NCI-H1092 (cell line): ENCODE measurements around the gene GJB3.
A peak's percentile ranks its signal among the peaks of the same experiment; 100 is the strongest.
"Not testable (repeated sequence)": the region's sequence is repeated elsewhere in the genome, so short reads cannot be mapped to it uniquely, and the experiment has no call there.

ENCODE experiments used
- DNase-seq: peaks from one replicate; lab custom pipeline; 2025; lab: John Stamatoyannopoulos, UW

The GJB3 gene

DNA sequence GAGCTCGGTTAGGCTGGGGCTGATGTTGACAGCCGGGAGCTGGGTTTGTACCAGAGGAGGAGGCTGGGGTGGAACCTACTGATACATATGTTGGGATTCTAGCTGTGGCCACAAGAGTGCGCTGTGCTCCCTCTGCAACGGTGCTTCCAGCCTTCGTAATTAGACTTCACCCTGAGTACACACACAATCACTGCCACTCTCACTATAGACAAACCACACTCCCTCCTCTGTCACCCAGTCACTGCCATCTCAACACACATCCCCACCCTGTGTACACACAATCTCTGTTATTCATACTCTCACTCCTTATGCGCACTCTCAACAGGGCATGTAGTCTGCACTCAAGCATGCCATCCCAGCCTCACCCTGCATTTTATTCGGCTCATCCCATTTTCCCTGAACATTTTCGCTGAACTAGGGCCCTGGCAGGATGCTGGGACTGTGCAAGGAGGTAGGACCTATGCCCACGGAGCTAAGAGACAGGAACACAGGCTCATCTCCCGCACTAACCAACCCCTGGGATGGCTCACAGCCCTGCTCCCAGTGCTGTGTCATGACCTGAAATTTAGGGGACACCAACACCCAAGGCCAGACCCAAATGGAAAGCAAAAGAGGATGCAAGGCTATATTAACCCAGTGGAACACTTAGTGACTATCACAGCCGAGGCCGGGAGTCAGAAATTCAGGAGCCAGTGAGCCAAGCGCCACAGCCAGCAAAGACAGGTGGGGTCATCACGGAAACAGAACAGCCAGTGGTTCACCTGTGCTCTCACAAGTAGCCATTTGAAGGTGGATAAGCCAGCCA lies 5.7 kb downstream of the GJB3 start:
- peak; percentile 68 for DNase-seq

DNA sequence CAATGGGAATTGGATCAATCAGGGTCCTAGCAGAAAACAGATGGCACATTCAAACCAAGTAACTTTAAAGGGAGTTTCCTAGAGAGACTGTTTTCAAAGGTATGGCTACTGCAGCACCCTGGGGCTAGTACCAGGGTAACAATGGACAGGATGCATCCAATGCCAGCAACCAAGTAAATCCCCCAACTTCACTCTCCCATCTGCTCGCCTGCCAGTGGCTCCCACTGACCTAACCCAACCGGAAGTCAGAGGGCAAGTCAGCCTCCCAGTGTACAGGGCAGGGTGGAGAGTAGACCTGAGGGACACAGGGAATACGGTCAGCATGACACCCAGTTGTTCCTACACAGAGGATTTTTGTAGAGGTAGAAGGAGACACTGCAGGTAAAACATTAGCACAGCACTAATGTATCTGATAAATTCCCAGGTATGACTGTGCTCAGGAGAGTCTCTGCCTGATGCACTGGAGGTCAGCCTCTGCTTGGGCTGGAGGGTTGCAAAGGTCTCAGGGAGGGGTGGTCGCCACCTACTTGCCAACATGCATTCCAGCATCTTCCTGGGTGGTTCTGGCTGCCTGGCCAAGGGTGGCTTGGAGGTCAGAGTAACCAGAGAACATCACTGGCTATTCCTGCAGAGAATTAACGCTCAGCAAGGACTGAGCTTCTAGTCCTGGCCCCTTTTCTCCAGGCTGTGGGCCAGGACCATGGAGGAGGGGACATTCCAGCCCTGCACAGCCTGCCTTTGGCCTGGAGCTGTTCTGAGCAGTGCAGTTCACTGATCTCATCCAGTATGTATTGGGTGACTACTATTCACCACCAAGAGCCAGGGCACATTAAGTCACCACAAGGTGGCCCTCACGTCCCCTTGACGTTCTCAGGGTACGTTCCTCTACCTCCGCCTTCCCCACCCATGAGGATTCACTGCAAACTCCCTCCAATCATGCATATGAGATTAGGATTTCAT lies 6.7 kb downstream of the GJB3 start:
- no peak for DNase-seq

DNA sequence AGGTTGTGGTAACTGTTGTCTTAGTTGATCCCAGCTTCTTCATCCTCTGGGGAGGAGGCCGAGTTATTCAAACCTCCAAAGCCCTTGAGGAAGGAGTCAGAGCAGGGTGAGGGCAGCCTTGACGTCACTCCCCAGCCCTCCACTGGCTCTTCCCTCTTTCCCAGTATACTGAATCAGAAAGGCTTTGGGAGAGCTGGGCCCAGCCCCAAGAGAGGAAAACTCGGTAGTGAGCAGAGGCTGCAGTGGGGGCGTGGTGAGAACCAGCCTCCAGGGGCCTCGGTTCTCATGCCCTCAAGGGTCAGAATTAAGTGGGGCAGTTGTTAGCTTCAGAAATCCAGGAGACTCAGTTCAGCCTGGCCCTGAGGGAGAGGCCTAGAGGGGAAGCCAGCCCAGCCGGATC lies 10.0 kb downstream of the GJB3 start:
- DNase-seq: no peak

DNA sequence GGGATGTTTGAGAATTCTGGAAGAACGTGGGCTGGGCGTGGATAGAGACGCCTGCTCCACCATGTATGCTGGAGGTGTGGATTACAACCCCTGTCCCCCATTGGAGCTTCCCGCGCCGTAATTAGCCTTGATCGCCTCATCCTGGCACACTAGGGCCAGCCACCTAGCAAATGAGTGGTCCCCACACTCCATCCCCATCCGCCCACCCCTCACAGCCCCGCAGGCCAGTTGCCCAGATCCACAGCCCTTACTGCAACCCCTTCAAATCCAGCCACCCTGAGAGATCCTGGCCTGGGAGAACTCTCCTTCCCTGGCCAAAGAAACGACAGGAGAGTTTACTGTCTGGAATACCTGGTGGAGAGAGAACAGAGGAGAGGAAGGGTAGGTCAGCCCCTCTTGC lies 11.4 kb downstream of the GJB3 start:
- no peak for DNase-seq

DNA sequence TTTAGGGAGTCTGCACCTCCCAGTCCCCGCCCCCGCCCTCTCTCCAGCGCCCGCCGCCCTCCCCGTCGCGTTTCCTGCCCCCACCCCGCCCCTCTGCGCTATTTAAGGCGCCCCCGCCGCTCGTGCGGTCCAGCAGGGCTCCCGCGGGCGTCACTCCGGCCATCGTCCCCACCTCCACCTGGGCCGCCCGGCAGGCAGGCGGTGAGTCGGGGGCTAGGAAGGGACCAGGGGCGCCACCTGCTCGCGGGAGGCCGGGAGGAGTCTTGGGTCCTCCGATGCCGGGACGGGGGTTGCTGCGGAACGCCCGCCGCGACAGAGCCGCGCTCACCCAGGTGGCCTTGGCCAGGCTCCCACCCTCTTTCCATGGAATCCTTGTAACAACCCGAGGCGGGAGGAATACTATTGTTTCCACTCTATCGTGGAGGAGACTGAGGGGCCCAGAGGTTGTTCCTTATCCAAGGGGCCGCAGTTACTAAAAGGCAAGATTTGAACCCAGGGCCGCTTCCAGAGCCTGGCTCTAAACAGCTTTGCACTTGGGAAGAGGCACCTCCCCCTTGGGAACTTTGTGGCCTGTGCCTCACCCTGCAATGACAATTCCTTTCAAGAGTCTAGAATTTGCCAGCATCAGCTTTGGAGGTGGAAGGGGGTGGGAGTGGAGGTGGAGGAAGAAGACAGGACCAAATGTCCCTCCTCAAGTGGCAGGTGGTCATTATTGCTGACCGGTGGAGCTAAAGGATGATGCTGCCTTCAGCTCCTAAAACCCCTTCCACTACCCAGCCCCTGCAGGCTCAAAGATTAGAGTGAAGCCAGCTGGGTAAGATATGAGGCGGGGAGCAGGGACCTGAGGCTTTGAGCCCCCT lies 12.1 kb downstream of the GJB3 start, which contains the start of gene GJA4:
GJA4 (plus strand) TSS at position 132 of the 860 bp plus-strand sequence. CDS start 1,215 bp downstream, outside the sequence.
- DNase-seq: no peak

DNA sequence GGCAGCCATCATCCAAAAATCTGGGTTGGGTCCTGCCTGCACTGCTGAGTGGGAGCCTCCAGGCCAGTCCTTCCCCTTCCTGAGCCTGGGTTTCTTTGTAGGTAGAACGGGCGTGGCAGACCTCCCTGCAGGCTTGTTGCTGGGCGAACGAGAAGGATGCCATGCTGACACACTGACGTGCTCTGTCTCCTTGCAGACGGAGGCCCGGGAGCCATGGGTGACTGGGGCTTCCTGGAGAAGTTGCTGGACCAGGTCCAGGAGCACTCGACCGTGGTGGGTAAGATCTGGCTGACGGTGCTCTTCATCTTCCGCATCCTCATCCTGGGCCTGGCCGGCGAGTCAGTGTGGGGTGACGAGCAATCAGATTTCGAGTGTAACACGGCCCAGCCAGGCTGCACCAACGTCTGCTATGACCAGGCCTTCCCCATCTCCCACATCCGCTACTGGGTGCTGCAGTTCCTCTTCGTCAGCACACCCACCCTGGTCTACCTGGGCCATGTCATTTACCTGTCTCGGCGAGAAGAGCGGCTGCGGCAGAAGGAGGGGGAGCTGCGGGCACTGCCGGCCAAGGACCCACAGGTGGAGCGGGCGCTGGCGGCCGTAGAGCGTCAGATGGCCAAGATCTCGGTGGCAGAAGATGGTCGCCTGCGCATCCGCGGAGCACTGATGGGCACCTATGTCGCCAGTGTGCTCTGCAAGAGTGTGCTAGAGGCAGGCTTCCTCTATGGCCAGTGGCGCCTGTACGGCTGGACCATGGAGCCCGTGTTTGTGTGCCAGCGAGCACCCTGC lies 13.2 kb downstream of the GJB3 start:
- no peak for DNase-seq

DNA sequence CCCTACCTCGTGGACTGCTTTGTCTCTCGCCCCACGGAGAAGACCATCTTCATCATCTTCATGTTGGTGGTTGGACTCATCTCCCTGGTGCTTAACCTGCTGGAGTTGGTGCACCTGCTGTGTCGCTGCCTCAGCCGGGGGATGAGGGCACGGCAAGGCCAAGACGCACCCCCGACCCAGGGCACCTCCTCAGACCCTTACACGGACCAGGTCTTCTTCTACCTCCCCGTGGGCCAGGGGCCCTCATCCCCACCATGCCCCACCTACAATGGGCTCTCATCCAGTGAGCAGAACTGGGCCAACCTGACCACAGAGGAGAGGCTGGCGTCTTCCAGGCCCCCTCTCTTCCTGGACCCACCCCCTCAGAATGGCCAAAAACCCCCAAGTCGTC lies 13.8 kb downstream of the GJB3 start:
- no peak for DNase-seq

DNA sequence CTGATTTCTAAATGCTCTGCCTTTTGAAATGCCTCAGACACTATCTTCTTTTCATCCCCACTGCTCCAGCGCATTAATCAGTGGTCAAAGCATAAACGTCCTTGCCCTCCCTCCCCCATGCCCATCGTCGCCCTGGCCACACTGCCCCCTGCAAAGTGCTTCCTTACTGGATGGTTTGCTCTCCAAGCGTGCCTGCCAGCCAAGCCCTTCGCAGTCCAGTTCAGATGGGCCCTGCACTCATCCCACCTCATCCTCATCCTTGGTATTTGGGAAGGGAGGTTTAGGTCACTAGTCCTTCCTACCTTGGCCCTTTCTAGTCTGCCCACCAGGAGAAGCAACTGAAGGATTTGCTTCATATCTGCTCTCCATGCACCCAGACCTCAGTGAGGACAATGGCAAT lies 14.9 kb downstream of the GJB3 start:
- DNase-seq: no peak

DNA sequence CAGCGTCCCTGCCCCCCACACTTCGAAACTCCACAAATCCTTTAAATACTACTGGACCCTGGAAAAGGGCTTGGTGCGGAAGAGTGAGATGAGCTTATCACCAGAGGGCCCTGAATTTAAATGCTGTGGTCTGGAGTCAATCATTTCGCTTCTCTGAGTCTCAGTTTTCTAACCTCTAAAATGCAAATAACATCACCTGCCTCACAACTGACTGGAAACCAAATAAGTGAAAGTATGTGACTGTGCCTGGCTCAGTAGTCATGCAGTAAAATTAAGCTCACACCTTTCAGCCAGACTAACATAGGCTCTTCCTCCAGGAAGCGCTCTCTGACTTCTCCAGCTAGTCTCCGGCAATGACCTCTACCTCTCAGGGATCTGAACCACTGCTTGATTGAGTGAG lies 16.0 kb downstream of the GJB3 start:
- DNase-seq: no peak

DNA sequence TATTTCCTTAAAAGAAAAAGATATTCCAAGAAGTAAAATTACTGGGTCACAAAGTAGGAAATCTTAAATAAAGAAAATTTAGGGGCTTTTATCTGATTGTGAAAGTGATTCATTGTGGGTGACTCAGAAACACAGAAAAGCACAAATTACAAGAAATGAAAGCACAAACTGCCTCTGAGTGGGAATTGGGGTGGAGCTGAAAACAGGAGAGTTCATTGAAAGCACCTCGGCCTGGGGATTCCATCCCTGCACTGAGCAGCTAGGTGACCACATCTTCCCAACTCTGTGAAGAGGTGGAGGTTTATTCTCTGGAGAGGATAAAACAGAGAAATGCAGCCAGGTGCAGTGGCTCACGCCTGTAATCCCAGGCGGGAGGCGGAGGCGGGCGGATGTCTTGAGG lies 19.2 kb downstream of the GJB3 start:
- DNase-seq: no peak

DNA sequence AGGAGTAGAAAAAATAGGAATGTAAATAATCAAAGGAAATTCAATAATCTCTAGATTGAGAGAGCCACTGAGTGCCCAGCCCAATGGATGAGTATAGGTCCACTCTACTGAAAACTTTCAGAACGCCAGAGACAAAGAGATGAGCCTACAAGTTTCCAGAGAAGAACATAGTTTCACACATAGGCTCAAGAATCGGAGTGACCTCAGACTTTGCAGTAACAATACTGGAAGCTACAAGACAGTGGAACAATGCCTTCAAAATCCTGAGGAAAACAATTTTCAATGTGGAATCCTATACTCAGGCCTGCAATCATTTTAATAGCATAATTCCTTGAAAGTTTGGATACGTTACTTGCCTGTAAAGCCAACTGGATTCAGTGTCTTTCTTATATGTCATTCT lies 22.8 kb downstream of the GJB3 start:
- DNase-seq: no peak

DNA sequence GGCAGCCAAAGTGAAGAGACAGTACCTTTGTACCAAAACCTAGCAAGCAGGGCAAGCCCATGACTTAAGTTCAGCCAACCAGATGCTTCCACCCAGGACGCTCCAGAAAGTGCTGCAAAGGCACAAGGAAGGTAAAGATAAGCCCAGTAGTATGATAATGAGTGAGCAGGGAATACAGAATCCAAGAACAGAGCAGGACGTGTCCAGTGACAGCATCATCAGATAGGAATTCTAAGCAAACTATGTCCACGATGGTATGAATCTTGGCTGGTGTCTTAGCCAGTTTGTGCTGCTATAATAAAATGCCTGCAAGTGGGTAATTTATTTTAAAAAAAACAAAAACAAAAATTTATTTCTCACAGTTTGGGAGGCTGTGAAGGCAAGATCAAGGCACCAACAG lies 25.4 kb downstream of the GJB3 start:
- no peak for DNase-seq

DNA sequence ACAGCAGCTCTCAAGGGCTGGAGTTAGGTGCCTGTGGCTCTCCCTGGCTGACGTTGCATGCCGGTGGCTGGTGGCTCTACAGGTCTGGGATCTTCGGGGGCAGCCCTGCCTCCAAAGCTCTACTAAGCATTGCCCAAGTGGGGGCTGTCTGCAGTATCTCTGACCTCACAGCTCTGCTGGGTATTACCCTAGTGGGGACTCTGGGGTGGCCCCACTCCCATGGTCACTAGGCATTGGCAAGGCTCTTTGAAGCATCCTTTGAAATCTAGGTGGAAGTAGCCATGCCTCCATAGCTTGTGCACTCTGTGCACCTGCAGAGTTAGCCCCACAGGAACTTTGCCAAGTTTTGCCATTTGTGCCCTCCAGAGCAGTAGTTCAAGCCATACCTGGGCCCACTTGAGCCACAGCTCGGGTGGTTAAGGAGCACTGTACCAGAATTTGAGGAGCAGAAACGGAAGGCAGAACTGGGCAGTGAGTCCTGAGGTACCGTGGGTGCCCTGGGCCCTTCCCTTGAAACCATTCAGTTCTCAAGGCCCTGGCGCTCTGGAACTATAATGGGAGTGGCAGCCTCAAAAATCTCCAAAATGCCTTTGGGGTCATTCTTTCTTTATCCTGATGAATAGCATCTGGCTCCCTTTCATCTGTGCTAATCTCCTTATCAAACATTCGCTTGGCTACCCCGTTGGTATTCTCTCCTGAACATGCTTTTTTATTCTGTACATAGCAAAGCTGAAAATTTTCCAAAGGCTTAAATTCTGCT lies 27.2 kb downstream of the GJB3 start:
- DNase-seq: no peak

DNA sequence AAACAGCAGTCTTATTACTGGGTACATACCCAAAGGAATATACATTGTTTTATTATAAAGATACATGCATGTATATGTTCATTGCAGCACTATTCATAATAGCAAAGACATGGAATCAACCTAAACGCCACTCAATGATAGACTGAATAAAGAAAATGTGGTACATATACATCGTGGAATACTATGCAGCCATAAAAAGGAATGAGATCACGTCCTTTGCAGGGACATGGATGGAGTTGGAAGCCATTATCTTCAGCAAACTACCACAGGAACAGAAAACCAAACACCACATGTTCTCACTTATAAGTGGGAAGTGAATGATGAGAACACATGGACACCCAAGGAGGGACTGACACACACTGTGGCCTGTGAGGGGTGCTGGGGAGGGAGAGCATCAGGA lies 29.8 kb downstream of the GJB3 start:
- not testable (repeated sequence) for DNase-seq

DNA sequence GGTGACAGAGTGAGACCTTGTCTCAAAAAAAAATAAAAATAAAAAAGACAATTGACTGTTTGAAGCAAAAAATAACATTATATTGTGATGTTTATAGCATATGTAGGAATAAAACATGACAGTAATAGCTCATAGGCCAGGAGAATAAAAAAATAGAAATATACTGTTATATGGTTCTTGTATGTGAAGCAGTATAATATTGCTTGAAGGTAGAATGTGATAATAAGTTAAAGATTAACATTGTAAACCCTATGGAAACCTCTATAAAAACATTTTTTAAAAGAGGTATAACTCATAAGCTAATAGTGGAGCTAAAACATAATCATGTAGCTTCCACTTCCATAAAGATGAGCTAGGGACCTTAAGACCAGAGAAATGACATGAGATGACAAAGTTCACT lies 35.3 kb downstream of the GJB3 start:
- DNase-seq: no peak

DNA sequence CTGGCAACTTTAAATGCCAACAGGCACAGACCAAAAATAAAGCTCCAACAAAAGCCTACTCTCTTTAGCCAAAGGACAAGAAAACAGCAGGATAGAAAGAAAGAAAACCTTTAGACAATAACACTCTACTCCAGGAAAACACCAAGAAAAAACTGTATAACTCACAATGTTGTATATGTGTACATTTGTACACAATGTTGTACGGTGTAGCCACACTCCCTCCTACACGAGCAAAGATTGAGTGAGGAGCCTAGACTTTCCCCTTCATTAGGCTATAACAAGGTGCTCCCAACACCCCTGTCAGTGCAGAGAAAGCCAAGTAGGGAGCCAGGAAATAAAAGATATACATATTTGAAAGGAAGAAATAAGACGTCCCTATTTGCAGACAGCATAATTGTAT lies 35.8 kb downstream of the GJB3 start:
- no peak for DNase-seq

DNA sequence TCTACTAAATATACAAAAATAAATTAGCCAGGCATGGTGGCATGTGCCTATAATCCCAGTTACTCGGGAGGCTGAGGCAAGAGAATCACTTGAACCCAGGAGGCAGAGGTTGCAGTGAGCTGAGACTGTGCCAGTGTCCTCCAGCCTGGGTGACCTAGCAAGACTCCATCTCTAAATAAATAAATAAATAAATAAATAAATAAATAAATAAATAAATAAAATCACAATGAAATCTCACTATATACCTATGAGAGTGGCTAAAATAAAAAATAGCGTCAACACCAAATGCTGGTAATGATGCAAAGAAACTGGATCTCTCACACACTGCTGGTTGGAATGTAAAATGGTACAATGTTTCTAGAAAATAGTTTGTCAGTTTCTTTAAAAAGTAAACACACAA lies 37.8 kb downstream of the GJB3 start:
- DNase-seq: not testable (repeated sequence)

DNA sequence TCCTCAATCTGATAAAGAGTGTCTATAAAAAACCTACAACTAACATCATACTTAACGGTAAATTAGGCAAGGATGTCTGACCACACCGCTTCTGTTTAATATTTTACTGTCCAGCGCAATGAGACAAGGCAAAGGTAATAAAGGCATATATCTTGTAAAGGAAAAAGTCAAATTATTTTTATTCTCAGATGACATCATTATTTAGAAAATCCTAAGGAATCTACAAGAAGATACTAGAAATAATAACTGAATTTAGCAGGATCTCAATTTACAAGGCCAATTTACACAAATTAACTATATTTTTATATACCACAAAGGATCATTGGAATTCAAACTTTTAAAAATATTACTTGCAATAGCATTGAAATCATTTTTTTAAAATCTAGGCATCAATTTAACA lies 41.2 kb downstream of the GJB3 start:
- DNase-seq: no peak

DNA sequence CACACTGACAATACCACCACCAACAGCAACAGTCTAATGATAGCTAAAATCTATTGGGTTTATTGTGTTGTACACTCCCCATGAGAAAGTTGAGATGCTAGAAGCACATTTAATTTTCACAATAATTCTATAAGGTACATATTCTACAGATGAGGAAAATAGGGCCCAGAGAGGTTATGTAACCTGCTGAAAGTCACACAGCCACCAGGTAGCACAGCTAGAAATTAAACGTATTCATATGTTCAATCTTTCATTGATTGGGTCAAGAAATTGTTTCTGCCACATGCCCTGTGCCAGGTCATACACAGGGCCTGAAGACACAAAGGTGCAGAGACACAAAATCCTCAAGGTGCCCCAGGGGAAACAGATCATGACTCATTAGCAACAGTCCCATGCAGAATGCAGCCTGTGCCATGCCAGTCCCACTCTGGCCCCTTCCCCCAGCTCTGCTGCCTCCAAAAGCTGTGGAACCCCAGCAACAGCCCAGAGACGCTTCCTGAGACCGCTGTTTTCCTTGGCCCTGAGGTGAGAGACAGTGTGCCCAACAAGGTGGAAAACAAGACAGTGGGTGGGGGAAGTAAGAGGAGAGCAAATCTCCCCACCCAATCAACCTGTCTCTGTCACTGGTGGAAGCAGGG lies 43.9 kb downstream of the GJB3 start:
- no peak for DNase-seq
